Dendritic cell treated with granulocyte-macrophage colony-stimulating factor and Interleukin-4, amounts not matched to agents 40 ng/mL and 50 ng/mL, for 4 days (primary cell): ENCODE data around the gene COL5A1.

Source experiments
- H3K27ac Mint-ChIP-seq: one replicate; pipeline ENCODE4 v1.8.0; 2022; ENCODE audit warnings: mild to moderate bottlenecking, mixed read lengths
- H3K27me3 Mint-ChIP-seq: one replicate; pipeline ENCODE4 v1.8.0; 2022; ENCODE audit warnings: mild to moderate bottlenecking, mixed read lengths
- H3K36me3 Mint-ChIP-seq: one replicate; pipeline ENCODE4 v1.8.0; 2022; ENCODE audit warnings: low read depth, mixed read lengths
- H3K4me1 Mint-ChIP-seq: one replicate; pipeline ENCODE4 v1.8.0; 2022; ENCODE audit warnings: low read depth, mixed read lengths
- H3K4me3 Mint-ChIP-seq: one replicate; pipeline ENCODE4 v1.8.0; 2022; ENCODE audit warnings: mild to moderate bottlenecking, moderate library complexity, mixed read lengths
- H3K9me3 Mint-ChIP-seq: one replicate; pipeline ENCODE4 v1.8.0; 2022; ENCODE audit warnings: mixed read lengths
- intact Hi-C: fragments of 100-400 bp; cut with micrococcal nuclease; formaldehyde crosslinking; loops from one replicate; pipeline ENCODE4 v1.15.0; 2022

Gene COL5A1

DNA sequence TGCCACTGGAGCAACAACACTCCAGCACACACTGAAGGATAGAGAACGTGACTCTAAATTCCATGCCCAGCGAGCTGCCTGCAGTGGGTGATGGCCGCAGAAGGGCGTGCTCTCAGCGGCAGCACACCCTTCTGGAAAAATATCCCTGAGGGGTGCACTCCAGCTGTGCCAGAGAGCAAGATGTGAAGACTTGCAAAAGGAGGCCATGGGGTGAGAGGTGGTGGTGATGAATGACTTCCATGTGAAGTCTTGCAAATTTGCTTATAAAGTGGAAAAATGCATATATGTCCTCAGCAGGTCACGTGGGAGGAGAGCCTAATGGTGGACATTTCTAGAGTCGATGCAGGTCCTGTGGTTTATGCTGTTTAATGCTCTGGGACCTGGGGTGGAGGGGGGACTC, 39.8 kb upstream of the COL5A1 start:
- Mint-ChIP-seq H3K4me3 (no peak overlapping the region), H3K27ac (no peak overlapping the region), H3K27me3 (no peaks in the 10 kb centered on the region), H3K9me3 (no peaks in the 10 kb centered on the region), H3K4me1 (no peaks in the 10 kb centered on the region), H3K36me3 (no peaks in the 10 kb centered on the region)
- intact Hi-C loops: no loop called here

DNA sequence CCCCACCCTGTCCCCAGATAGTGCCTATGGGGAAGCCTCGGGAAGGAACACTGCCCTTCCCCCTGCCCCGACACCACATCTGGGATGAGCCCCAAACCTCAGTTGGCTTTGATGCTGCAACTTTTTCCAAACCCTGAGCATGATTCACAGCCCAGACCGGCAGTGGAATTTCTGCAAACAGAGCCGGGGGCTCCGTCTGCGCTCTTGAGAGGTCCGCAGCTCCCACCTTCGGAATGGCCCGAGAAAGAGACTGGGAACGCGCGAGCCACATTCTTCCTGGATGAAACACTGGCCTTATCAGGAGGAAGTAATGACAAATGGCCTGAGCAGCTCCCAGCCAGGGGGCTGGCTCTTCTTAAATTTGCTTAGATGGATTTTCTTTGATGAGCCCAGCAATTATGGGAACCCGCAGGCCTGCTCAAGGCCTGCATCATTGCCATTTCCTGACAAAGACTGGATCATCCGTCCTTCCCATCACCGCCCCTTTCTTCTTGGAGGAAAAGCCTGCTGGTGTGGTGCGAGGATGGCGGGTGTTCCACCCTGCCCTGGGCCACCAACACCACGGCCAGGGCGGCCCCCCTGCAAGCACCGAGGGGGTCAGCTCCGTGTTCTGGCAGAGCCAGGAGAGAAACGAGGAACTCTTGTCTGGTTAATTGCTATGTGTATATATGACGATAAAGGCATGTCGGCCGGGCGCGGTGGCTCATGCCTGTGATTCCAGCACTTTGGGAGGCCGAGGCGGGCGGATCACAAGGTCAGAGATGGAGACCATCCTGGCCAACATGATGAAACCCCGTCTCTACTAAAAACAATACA, 38.8 kb upstream of the COL5A1 start:
- Mint-ChIP-seq H3K9me3 (no peaks in the 10 kb centered on the region), H3K27me3 (no peaks in the 10 kb centered on the region), H3K27ac (no peak overlapping the region), H3K4me3 (no peak overlapping the region), H3K4me1 (no peaks in the 10 kb centered on the region), H3K36me3 (no peaks in the 10 kb centered on the region)
- intact Hi-C loops: no loop called here

DNA sequence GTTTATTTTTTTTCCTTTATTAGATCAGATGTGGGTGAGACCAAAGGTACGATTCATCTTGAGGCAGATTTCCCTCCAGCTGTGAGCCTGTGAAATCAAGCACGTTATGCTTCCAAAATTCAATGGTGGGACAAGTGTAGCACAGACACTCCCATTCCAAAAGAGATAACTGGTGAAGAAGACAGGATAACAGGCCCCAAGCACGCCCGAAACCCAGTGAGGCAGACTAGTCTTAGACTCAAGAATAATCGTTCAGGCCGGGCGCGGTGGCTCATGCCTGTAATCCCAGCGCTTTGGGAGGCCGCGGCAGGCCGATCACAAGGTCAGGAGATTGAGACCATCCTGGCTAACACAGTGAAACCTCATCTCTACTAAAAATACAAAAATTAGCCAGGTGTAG, 36.8 kb upstream of the COL5A1 start:
- intact Hi-C loops: no loop called here
- Mint-ChIP-seq H3K9me3 (no peaks in the 10 kb centered on the region), H3K4me1 (no peaks in the 10 kb centered on the region), H3K27ac (no peak overlapping the region), H3K27me3 (peaks cover 2% of the 10 kb centered on the region), H3K4me3 (no peak overlapping the region), H3K36me3 (no peaks in the 10 kb centered on the region)

DNA sequence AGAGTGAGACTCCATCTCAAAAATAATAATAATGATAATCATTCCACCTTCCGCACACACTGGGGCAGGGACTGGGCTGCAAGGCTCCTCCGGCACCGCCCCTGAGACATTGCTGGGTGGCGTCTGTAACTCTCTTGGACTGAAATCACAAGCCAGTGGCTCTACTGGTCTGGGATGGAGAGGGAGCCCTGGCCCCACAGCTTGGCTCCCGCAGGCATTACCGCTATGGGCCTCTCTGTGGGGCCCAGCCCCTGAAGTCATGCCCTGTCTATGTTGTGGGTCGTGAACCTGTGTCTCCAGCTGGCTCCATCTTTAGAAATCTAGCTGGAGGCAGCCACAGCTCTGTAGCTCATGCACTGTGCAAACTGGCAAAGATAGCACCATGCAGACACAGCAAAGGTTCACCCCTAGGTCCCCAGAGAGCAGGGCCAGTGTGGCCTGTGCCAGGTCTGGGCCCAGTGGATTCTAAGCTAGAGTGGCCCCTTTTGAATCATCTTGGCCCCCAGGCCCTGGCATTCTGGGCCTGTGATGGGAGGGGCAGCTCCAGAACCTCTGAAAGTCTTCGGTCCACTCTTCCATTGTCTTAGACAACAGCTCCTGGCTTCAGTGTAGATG, 36.1 kb upstream of the COL5A1 start:
- intact Hi-C loops: no loop called here
- Mint-ChIP-seq H3K27me3 (peaks cover 2% of the 10 kb centered on the region), H3K27ac (no peak overlapping the region), H3K4me3 (no peak overlapping the region), H3K9me3 (no peaks in the 10 kb centered on the region), H3K36me3 (no peaks in the 10 kb centered on the region), H3K4me1 (no peaks in the 10 kb centered on the region)

DNA sequence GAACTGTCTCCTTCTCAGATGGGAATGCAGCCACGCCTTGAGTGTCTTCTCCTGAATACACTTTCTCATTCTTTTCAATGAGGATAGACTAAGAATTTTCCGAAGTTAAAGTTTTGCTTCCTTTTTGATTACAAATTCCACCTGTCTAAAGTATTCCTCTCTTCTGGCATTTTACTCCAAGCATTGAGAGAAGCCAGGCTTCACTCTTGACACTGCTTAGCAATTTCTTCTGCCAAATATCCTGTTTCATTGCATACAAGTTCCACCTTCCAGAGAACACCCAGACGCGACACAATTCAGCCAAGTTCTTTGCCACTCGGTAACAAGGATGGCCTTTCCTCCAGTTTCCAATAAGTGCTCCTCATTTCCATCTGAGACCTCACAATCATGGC, 35.6 kb upstream of the COL5A1 start:
- Mint-ChIP-seq H3K4me3 (no peak overlapping the region), H3K9me3 (no peaks in the 10 kb centered on the region), H3K4me1 (no peaks in the 10 kb centered on the region), H3K36me3 (no peaks in the 10 kb centered on the region), H3K27me3 (peaks cover 2% of the 10 kb centered on the region), H3K27ac (no peak overlapping the region)
- intact Hi-C loops: no loop called here

DNA sequence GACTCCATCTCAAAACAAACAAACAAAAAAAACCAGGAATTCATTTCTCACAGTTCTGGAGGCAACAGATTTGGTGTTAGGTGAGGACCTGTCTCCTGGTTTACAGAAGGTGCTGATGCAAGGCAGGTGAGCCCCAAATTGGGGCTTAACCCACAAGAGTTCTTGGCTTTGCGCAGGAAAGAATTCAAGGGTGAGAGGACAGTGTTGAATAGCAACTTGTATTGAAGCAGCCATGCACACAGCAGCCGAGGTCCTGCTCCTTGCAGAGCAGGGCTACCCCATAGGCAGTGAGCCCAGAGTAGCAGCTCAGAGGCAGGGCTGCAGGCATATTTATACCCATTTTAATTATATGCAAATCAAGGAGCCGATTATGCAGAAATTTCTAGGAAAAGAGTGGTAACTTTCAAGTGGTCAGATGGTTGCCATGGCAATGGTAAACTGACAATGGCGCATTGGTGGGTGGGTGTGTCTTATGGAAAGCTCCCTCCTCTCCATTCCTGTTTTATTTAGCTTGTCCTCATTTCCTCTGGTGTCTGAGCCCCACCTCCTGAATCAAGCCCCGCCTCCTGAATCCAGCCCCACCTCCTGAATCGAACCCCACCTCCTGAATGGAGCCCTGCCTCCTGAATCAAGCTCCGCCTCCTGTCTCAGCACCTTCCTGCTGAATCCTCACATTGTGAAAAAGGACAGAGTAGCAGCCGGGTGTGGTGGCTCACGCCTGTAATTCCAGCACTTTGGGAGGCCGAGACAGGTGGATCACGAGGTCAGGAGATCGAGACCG, 34.5 kb upstream of the COL5A1 start:
- Mint-ChIP-seq H3K27ac (no peak overlapping the region), H3K27me3 (peaks cover 2% of the 10 kb centered on the region), H3K36me3 (no peaks in the 10 kb centered on the region), H3K4me1 (no peaks in the 10 kb centered on the region), H3K4me3 (no peak overlapping the region), H3K9me3 (peaks cover 7% of the 10 kb centered on the region)
- intact Hi-C loops: no loop called here

DNA sequence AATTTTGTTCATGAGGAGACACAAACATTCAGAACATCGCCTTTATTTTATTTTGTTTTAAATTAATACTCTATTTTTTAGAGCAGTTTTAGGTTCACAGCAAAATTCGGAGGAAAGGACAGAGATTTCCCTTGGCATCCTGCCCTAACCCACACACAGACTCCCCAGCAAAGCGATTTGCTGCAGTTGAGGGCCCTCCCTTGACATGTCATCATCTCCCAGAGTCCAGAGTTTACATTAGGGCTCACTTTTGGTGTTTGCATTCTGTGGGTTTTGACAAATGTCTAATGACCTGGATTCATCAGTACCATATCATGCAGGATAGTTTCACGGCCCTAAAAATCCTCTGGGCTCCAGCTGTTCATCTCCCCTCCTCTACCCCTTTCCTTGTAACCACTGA, 33.6 kb upstream of the COL5A1 start:
- H3K4me1 Mint-ChIP-seq: no peaks in the 10 kb centered on the region
- intact Hi-C loops: no loop called here
- H3K9me3 Mint-ChIP-seq: peaks cover 15% of the 10 kb centered on the region
- H3K4me3 Mint-ChIP-seq: no peak overlapping the region
- H3K36me3 Mint-ChIP-seq: no peaks in the 10 kb centered on the region
- H3K27ac Mint-ChIP-seq: no peak overlapping the region
- peaks cover 3% of the 10 kb centered on the region for H3K27me3 Mint-ChIP-seq

DNA sequence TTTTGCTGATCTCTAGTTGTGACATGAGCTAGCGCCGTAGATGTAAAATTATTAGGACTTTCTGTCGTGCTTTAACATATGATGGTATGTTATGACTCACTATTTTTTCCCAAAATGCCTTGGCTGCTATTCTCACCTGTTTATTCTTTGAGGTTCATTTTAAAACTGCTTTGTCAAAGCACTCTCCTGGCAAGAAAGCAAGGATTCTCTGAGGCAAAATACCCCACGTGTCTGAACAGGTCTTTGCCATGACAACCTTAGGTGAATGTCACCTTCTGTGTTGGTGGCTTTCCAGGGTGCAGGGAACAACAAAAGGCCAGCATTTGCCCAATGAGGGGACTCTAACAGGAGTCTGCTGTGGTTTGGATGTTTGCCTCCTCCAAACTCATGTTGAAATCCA, 30.6 kb upstream of the COL5A1 start:
- peaks cover 3% of the 10 kb centered on the region for H3K27me3 Mint-ChIP-seq
- no peak overlapping the region for H3K4me3 Mint-ChIP-seq
- H3K36me3 Mint-ChIP-seq: no peaks in the 10 kb centered on the region
- H3K4me1 Mint-ChIP-seq: no peaks in the 10 kb centered on the region
- intact Hi-C loops: no loop called here
- no peak overlapping the region for H3K27ac Mint-ChIP-seq
- H3K9me3 Mint-ChIP-seq: peaks cover 17% of the 10 kb centered on the region

DNA sequence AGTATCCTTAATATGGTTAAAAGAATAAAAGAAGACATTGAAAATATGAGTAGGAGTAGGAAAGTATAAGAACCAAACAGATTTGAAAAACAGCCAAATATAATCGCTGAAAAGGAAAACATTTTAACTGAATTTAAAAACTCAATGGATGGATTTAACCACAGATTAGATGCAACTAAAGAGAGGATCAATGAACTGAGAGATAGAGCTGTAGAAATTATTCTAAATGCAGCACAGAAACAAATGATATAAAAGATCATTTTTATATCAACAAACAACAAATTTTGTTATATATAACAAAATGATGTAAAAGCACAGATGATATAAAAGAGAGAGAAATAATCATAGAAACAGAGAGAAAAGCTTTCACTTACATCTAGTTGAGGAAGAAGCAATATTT, 29.3 kb upstream of the COL5A1 start:
- Mint-ChIP-seq H3K4me3 (no peak overlapping the region), H3K9me3 (peaks cover 17% of the 10 kb centered on the region), H3K4me1 (no peaks in the 10 kb centered on the region), H3K27me3 (peaks cover 3% of the 10 kb centered on the region), H3K36me3 (no peaks in the 10 kb centered on the region), H3K27ac (no peak overlapping the region)
- intact Hi-C loops: no loop called here

DNA sequence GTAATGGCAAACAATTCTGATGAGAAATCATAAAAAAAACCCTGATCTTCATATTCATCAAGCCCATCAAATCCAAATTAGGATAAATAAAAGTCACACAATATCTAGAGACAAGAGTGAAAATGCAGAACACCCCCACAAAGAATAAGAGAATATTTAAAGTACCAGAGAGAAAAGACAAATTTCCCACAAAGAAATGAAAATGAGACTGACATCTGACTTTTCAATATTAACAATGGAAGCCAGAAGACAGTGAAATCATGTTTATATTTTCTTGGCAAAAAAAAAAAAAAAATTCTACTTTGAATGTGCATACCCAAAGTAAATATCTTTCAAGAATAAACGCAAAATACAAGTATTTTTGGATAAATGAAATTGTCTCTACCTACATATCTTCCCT, 28.9 kb upstream of the COL5A1 start:
- peaks cover 17% of the 10 kb centered on the region for H3K9me3 Mint-ChIP-seq
- peaks cover 3% of the 10 kb centered on the region for H3K27me3 Mint-ChIP-seq
- no peak overlapping the region for H3K4me3 Mint-ChIP-seq
- no peak overlapping the region for H3K27ac Mint-ChIP-seq
- no peaks in the 10 kb centered on the region for H3K36me3 Mint-ChIP-seq
- H3K4me1 Mint-ChIP-seq: no peaks in the 10 kb centered on the region
- intact Hi-C loops: no loop called here

DNA sequence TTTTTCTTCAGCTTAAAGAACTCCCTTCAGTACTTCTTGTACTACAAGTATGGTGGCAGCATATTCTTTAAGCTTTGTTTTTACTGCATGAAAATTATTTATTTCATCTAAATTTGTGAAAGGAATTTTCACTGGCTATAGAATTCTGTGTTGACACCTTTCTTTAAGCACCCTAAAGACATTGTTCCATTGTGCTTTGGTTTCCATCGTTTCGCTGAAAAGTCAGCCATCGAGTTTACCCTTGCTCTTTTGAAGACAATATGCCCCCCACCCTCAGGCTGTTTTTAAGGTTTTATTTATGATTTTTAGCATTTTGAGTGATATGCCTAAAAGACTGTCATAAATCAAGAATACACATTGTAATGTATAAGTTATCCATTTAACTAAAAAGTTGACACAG, 27.3 kb upstream of the COL5A1 start:
- intact Hi-C loops: no loop called here
- no peak overlapping the region for H3K27ac Mint-ChIP-seq
- peaks cover 17% of the 10 kb centered on the region for H3K9me3 Mint-ChIP-seq
- H3K27me3 Mint-ChIP-seq: peaks cover 1% of the 10 kb centered on the region
- peaks cover 8% of the 10 kb centered on the region for H3K4me1 Mint-ChIP-seq
- no peak overlapping the region for H3K4me3 Mint-ChIP-seq
- no peaks in the 10 kb centered on the region for H3K36me3 Mint-ChIP-seq

DNA sequence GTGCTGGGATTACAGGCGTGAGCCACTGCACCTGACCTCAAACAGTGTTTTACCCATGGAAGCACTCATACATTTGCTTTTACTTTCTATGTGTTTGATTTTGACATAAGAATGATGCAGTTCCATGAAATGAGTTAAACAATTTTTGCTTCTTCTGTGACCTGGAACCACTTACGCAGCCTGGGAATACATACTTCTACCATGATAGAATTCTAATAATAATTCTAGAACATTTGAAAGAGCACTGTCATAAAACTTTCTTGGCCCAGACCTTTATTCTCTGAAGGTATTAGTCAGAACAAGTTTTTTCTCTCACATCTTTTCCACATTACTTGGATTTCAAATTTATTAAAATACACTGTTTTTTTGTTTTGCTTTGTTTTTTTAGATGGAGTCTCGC, 25.3 kb upstream of the COL5A1 start:
- Mint-ChIP-seq H3K36me3 (no peaks in the 10 kb centered on the region), H3K9me3 (peaks cover 17% of the 10 kb centered on the region), H3K4me3 (no peak overlapping the region), H3K27ac (no peak overlapping the region), H3K27me3 (peaks cover 1% of the 10 kb centered on the region), H3K4me1 (peaks cover 8% of the 10 kb centered on the region)
- intact Hi-C loops: no loop called here

DNA sequence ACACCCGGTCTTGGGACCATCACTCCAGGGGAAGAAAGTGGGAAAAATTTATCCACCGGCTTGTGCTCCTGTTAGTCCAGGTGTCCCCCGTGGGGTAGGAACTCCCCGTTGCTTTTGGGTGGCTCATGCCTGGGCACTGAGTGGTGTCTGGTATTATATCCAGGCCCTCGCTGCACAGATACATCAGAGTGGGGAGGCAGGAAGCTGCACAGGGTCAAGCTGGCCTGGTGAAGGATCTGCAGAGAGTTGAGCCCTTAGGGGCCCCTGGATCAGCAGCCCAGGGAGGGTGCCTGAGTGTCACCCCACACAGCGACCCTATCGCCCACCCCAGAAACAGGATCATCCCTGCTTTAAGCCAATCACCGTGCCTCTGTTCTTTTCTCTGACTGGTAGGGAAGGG, 24.4 kb upstream of the COL5A1 start:
- Mint-ChIP-seq H3K9me3 (peaks cover 8% of the 10 kb centered on the region), H3K36me3 (no peaks in the 10 kb centered on the region), H3K27ac (no peak overlapping the region), H3K4me3 (no peak overlapping the region), H3K27me3 (peaks cover 3% of the 10 kb centered on the region), H3K4me1 (peaks cover 8% of the 10 kb centered on the region)
- intact Hi-C loops: no loop called here

DNA sequence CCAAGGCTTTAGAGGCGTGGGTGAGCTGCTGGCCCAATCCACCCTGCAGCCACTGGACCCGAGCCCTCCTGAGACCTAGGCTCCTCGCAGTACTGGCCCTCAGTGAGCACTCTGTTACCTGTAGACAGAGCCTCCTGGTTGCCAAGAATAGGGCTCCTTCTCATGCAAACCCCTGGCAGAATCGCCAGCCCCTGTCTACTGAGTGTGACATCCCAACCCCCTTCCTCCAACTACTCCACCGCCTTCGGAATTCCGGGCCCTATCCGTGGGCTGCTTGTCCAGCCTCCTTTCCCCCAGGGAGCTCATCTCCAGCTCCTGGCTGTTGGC, 23.8 kb upstream of the COL5A1 start:
- no peak overlapping the region for H3K27ac Mint-ChIP-seq

More for the DNA sequence above, 23.8 kb upstream of the COL5A1 start:
- peaks cover 4% of the 10 kb centered on the region for H3K27me3 Mint-ChIP-seq
- H3K36me3 Mint-ChIP-seq: no peaks in the 10 kb centered on the region
- no peak overlapping the region for H3K4me3 Mint-ChIP-seq
- intact Hi-C loops: no loop called here
- peaks cover 8% of the 10 kb centered on the region for H3K4me1 Mint-ChIP-seq
- H3K9me3 Mint-ChIP-seq: peaks cover 3% of the 10 kb centered on the region
